HL-60/S4 (cell line): Measurements from ENCODE around the gene EGFL8.
"Not testable (repeated sequence)": the region's sequence is repeated elsewhere in the genome, so short reads cannot be mapped to it uniquely, and the experiment has no call there.

Source experiments
- in situ Hi-C: fragments of 300-500 bp; cut with MboI; formaldehyde crosslinking; loops from 2 replicates; pipeline ENCODE4 v1.14.3; 2022; ENCODE audit warnings: low sequenced_read_pairs

EGFL8 gene

GRCh38 chr6:32182555-32182981 is 18.2 kb downstream of the EGFL8 start:
- in situ Hi-C loops = no loop called here

DNA sequence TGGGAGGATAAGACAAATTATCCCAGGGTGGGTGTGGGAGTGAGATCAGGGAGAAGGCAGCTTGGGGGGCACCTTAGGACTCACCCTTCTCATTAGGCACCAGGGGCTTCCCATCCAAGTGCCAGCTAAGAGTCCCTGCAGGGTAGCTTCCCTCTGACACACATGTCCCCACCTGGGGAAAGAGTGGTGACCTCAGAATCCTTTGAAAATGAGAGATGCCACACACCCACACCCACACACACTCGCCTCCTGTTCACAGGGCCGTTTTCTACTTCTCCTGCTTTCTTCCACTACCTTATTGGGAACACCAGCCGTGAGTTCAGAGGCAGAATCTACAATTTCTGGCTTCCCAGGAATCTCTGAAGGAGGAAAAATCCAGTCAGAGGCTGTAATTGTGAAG is 18.6 kb downstream of the EGFL8 start:
- in situ Hi-C loops = no loop called here

DNA sequence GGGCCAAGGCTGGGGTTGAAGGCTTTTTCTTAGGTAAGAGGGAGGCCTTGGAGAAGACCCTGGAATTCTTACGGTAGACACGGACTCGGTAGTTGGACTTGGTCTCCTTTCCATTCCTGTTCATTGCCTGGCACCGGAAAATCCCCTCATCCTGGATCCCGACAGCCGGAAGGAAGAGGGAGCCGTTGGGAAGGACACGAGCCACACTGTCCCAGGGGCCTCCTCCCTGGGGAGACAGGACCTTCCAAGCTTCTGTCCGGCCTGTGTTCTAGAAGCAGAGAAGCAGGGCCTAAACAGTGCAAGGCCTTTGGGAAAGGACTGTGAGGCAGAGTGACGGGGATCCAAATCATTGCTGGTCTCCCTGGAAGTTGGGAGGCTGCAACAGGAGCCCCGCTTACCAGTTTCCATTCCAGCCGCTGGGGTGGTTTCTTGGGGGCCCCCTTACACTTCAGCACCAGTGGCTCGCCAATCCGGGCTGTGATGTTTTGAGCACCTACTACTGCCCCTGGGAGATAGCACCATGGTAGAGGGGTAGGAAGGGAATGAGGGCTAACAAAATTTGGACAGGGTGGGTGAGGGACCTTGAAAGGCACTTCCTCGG is 19.2 kb downstream of the EGFL8 start:
- in situ Hi-C loops = no loop called here

GRCh38 chr6:32184084-32184640 is 19.8 kb downstream of the EGFL8 start, which contains the start of gene AGER:
Gene AGER, minus strand, starts transcription at chr6:32184253. Its CDS starts 31 bp downstream, at chr6:32184222.
- in situ Hi-C loops = no loop called here

GRCh38 chr6:32185681-32186131 is 21.3 kb downstream of the EGFL8 start:
- in situ Hi-C loops = not testable (repeated sequence)

GRCh38 chr6:32186151-32186840 is 21.9 kb downstream of the EGFL8 start:
- in situ Hi-C loops = not testable (repeated sequence)

GRCh38 chr6:32187009-32187709 is 22.8 kb downstream of the EGFL8 start:
- in situ Hi-C loops = no loop called here

- in situ Hi-C loops = not testable (repeated sequence)
These were observed 23.5 kb downstream of the EGFL8 start for GRCh38 chr6:32187725-32188380.

- in situ Hi-C loops = no loop called here
These were observed 24.1 kb downstream of the EGFL8 start for GRCh38 chr6:32188381-32189068.

DNA sequence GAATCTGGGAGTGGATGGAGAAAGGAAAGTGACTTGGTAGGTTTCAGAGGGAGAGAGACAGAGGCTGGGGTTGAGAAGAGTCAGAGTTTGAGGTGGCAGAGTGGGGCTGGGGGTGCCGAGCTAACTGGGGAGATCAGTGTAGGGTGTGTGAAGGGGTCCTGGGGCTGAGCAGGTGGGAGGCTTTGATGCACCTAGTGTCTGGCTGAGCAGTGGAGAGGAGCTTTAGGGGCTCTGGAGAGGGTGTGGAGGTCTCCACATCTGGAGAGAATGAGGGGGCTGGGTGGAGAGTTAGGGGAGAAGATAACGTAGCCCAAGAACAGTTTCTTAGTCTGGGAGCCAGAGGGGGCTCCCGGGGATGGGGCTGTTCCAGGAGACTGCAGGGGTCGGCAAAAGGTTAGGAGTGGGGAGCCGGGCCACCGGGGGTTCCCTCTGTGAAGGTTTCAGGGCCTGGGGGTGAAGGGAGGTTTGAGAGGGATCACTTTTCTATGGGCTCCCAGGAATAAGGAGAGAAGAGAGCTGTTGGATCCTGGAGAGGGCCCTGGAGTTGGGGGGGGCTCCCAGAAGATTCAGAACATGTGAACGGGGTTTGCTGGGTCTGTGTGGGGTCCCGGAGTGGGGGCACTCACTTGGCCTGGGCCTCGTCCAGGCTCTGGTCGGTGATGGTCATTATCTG is 24.8 kb downstream of the EGFL8 start:
- in situ Hi-C loops = no loop called here

GRCh38 chr6:32189742-32190053 is 25.3 kb downstream of the EGFL8 start:
- in situ Hi-C loops = no loop called here

DNA sequence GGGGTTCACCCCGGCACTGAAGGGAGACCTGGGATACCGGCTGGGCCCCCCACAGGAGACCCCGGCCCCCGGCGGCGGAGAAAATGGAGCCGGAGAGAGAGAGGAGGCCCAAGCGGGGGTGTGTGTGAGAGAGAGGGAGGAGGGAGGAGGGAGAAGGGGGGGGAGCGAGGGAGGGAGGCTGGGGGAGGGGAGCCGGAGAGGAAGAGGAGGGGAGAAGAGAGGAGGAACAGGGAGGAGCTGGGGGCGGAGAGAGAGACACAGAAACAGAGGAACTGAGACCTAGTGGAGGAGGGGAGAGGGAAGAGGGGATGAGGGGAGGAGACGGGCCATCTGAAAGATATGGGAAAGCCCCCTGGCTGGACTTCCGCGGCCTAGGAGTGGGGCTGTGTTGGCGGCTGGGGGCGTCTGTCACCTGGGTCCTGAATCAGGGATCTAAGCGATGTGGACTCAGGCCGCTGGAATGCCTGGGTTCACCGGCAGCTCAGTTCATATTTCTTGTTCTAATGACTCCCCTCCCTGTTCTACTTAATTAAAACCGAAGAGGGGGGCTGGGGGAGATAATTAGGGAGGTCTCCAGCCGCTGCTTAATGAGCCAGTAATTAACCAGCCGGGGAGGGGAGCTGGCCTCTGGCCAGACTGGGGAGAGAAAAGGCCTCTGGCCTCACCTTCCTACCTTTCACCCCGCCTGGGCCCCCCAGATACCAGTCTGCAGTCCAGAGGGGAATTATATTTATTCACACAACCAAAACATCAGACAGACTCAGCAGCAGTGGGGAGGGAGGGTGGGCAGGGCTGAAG is 25.9 kb downstream of the EGFL8 start, which contains the start of gene PBX2:
PBX2 (minus strand) TSS at position 149 of the 798 bp plus-strand sequence. CDS start 287 bp downstream, outside the sequence.
- in situ Hi-C loops = no loop called here

DNA sequence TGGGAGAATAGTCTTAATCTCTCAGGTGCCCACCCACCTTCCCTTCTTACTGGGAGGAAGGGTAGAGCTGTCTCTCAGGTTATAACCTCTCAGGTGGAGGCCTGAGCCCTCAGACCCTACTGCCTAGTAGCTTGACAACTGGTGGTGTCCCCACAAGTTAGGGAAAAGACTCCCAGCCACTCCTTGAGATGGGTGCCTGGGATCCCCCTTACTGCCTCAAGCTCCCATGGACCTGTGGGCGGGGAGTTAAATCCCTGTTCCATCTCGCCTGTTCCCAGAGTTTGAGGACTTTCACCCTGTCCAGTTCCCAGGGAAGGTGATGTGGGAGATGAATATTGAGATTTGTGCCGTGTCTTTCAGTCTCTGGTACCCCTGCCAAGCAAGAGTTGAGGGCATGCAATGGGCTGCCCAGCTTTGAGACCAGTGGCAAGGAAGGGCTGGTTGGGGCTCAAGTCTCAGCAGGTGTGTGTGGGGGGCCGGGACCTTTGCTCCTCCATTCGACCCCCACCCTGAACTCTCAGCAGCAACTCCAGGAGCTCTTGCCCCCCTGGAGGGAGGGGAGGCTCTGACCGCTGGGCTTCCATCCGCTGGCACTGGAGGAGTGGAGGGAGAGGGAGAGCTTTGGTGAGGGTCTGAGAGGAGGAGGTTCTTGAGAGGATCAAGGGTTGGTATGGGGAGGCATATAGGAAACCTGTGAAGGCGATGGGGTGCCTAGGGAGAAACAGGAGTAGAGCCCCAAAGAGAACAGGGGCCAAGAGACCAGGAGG is 26.7 kb downstream of the EGFL8 start:
- in situ Hi-C loops = no loop called here

DNA sequence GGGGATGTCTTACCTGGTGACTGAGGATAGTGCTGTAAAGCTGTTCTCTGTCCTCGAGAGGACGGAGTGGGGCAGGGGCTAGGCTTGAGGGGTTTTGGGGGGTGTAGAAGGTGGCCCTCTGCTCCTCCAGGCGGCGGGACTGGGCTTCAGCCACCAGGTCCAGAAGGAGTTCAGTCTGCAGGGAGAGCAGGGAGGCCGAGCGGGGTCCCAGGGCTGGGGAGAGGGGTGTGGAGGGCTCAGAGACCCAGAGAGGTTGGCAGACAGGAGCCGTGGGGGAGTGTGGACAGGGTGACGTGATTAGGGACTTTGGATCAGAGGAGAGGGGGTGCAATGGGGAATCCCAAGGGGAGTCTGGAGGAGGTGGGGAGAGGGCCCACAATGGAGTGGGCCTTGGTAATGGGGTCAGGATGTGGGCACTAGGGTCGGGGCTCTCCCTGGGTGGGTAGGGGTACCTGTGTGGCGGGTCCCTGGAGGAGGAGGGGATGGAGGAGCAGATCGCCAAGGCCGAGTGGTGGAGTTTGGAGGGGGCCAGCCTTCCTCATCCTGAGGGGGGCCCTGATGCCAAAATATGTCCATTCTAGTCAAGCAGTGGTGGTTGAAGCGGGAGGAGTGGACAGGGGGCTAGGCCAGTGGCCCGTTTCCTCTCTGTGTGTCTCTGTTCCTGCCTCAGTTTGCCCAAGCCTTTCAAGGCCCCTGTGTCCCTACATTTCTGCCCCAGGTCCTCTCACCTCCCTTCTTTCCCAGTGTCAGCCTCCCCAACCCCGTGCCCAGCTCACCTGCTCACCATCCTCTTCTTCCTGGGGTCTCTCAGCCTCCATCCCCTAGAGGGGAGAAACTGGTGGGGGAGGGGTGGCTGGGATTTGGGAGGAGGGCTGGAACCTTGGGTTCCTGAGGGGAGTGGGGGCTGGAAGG is 27.6 kb downstream of the EGFL8 start:
- in situ Hi-C loops = no loop called here

DNA sequence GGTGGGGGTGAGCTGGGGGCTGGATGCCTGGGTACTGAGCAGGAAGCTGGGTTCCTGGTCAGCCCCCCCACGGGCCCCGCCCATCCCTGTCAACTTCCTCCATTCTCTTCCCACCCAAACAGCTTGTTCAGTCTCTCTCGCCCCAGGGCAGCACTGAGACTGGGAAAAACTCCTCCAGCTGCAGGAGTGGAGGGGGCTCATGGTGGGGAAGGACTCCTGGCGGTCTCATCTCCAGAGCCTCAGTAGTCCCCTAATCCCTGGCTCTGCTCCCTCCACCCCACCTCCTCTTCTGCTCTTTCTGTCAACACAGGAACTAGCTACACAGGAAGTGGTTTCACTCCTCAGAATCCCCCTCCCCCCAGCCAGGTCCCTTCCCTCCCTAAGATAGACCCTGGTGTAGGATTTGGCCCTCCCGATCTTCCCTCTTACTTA is 28.2 kb downstream of the EGFL8 start, which contains the start of gene GPSM3:
GPSM3 (minus strand) TSS at position 36 of the 432 bp plus-strand sequence. CDS start 130 bp downstream, outside the sequence.
- in situ Hi-C loops = no loop called here

GRCh38 chr6:32193096-32193495 is 28.7 kb downstream of the EGFL8 start:
- in situ Hi-C loops = not testable (repeated sequence)

DNA sequence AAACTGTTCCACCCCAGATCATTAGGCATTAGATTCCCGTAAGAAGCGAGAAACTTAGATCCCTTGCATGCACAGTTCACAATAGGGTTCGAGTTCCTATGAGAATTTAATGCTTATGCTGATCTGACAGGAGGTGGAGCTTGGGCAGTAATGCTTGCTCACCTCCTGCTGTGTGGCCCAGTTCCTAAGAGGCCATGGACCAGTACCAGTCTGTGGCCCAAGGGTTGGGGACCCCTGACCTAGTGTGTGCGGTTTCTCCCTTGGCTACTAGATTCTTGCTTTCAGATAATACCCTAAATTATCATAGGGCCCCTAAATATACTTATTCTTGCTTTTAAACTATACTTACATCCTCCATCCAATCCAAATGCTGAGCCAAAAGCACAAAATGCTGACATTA is 30.0 kb downstream of the EGFL8 start:
- in situ Hi-C loops = no loop called here
